Activated gamma-delta T cell (primary cell): ENCODE data around the gene UQCRFS1.

Source experiments
- DNase-seq: peaks from one replicate; lab custom pipeline; 2025; lab: John Stamatoyannopoulos, UW

UQCRFS1 gene

DNA sequence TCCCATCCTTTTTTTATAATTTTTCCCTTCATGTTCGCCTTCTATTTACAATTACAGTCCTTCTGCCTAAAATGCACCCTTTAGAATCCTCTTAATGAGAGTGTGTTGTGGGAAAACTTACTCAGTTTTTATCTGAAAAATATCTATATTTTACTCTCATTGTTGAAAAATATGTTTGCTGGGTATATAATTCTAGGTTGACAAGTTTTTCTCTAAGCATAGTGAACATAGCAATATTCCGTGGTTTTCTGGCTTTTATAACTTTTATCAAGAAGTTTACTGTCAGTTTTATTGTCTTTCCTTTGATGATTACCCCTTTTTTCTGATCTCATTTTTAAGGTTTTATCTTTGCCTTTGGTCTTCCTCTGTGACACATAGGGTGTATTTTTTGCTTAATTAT, 57.3 kb downstream of the UQCRFS1 start:
- DNase-seq = no peak
